ENCODE data around the gene IL1RAPL2. TPM values are rescaled to one million over a fixed set of nuclear protein-coding genes. Genes with fewer than 3 reads are reported as not detected.

Gene IL1RAPL2
- total RNA-seq, 1 donor from 2014 or later = not detected

- no peak overlapping the region for H3K4me3 Mint-ChIP-seq
- ATAC-seq (ENCODE audit: low read depth) = no peak
- intact Hi-C loops (cut with micrococcal nuclease) = no loop called here
These were observed 694.5 kb downstream of the IL1RAPL2 start for GRCh38 chrX:105260291-105261043.

GRCh38 chrX:105263171-105263570, 697.2 kb downstream of the IL1RAPL2 start:
- ChIA-PET CTCF (no interaction called here), POLR2A (no interaction called here)
- no peak overlapping the region for H3K4me3 Mint-ChIP-seq
- DNase-seq (no peak), ATAC-seq (ENCODE audit: low read depth) (no peak)
- no peaks in the 10 kb centered on the region for H3K27me3 Mint-ChIP-seq
- intact Hi-C loops (cut with micrococcal nuclease) = no loop called here
- no peaks in the 10 kb centered on the region for H3K36me3 Mint-ChIP-seq (ENCODE audit: low read depth)
- no peaks in the 10 kb centered on the region for H3K4me1 Mint-ChIP-seq
- TF ChIP-seq CTCF (IDR thresholded peaks at IDR 0.05) = no peak
- no peak overlapping the region for H3K27ac Mint-ChIP-seq
- H3K9me3 Mint-ChIP-seq = no peaks in the 10 kb centered on the region

More at GRCh38 chrX:105260291-105261043, 694.5 kb downstream of the IL1RAPL2 start:
- H3K27ac Mint-ChIP-seq = no peak overlapping the region
- no peaks in the 10 kb centered on the region for H3K9me3 Mint-ChIP-seq
- no peak for DNase-seq
- ChIA-PET CTCF (no interaction called here), POLR2A (no interaction called here)
- H3K27me3 Mint-ChIP-seq = no peaks in the 10 kb centered on the region
- no peak for TF ChIP-seq CTCF (IDR thresholded peaks at IDR 0.05)
- no peaks in the 10 kb centered on the region for H3K36me3 Mint-ChIP-seq (ENCODE audit: low read depth)
- H3K4me1 Mint-ChIP-seq = no peaks in the 10 kb centered on the region

- intact Hi-C loops (cut with micrococcal nuclease) = no loop called here
- ChIA-PET POLR2A (no interaction called here), CTCF (no interaction called here)
- TF ChIP-seq CTCF (IDR thresholded peaks at IDR 0.05) = no peak
- Mint-ChIP-seq H3K9me3 (no peaks in the 10 kb centered on the region), H3K4me1 (no peaks in the 10 kb centered on the region), H3K36me3 (ENCODE audit: low read depth) (no peaks in the 10 kb centered on the region), H3K4me3 (no peak overlapping the region), H3K27ac (no peak overlapping the region), H3K27me3 (no peaks in the 10 kb centered on the region)
- ATAC-seq (ENCODE audit: low read depth) (no peak), DNase-seq (no peak)
These were observed 697.8 kb downstream of the IL1RAPL2 start for GRCh38 chrX:105263801-105264200.

- intact Hi-C loops (cut with micrococcal nuclease) = no loop called here
- Mint-ChIP-seq H3K4me1 (no peaks in the 10 kb centered on the region), H3K27me3 (no peaks in the 10 kb centered on the region), H3K4me3 (no peak overlapping the region), H3K36me3 (ENCODE audit: low read depth) (no peaks in the 10 kb centered on the region), H3K9me3 (no peaks in the 10 kb centered on the region), H3K27ac (no peak overlapping the region)
- DNase-seq (no peak), ATAC-seq (ENCODE audit: low read depth) (no peak)
- ChIA-PET CTCF (no interaction called here), POLR2A (no interaction called here)
- no peak for TF ChIP-seq CTCF (IDR thresholded peaks at IDR 0.05)
These were observed 699.1 kb downstream of the IL1RAPL2 start for GRCh38 chrX:105265093-105265492.

GRCh38 chrX:105266456-105266855, 700.5 kb downstream of the IL1RAPL2 start:
- no peak for DNase-seq
- POLR2A ChIA-PET = no interaction called here
- no peak for TF ChIP-seq CTCF (IDR thresholded peaks at IDR 0.05)
- Mint-ChIP-seq H3K9me3 (no peaks in the 10 kb centered on the region), H3K27me3 (no peaks in the 10 kb centered on the region), H3K36me3 (ENCODE audit: low read depth) (no peaks in the 10 kb centered on the region), H3K4me3 (no peak overlapping the region), H3K4me1 (no peaks in the 10 kb centered on the region), H3K27ac (no peak overlapping the region)
- no peak for ATAC-seq (ENCODE audit: low read depth)
- CTCF ChIA-PET = no interaction called here
- intact Hi-C loops (cut with micrococcal nuclease) = no loop called here

All from activated B cell treated with CpG ODN at 0.5 μM for 24 hours (primary cell).